Hepatocyte (in vitro differentiated cells): Measurements from ENCODE around the gene SGF29. TPM values are rescaled to one million over a fixed set of nuclear protein-coding genes. Genes with fewer than 3 reads are reported as not detected.
"Not testable (repeated sequence)": the region's sequence is repeated elsewhere in the genome, so short reads cannot be mapped to it uniquely, and the experiment has no call there.

Source experiments
- DNase-seq: peaks from one replicate; pipeline ENCODE4 v3.0.0-alpha.2; 2016; ENCODE audit warnings: low spot score
- H2AFZ ChIP-seq: fragments of 200-600 bp; sonication (generic); 2 replicates; pipeline ENCODE4 v1.6.0; 2016; ENCODE audit warnings: antibody characterized with exemption, mild to moderate bottlenecking
- H3K27ac ChIP-seq: fragments of 200-600 bp; sonication (generic); 2 replicates; pipeline ENCODE4 v1.5.1; 2016; ENCODE audit warnings: mild to moderate bottlenecking
- H3K27me3 ChIP-seq: fragments of 200-600 bp; sonication (generic); 2 replicates; pipeline ENCODE4 v1.6.1; 2016
- H3K36me3 ChIP-seq: fragments of 200-600 bp; sonication (generic); replicated peaks from 2 replicates; pipeline ENCODE4 v1.5.1; 2016; ENCODE audit warnings: low read depth; ENCODE audit not compliant: insufficient read depth
- H3K4me1 ChIP-seq: fragments of 200-600 bp; sonication (generic); 2 replicates; pipeline ENCODE4 v1.5.1; 2016; ENCODE audit warnings: mild to moderate bottlenecking, moderate library complexity; ENCODE audit not compliant: insufficient read depth
- H3K4me2 ChIP-seq: fragments of 200-600 bp; sonication (generic); 2 replicates; pipeline ENCODE4 v1.6.0; 2016
- H3K4me3 ChIP-seq: fragments of 200-600 bp; sonication (generic); 2 replicates; pipeline ENCODE4 v1.5.1; 2016; ENCODE audit warnings: mild to moderate bottlenecking
- H3K79me2 ChIP-seq: fragments of 200-600 bp; sonication (generic); 2 replicates; pipeline ENCODE4 v1.6.0; 2017; ENCODE audit warnings: mild to moderate bottlenecking
- H3K9me2 ChIP-seq: fragments of 200-600 bp; sonication (generic); replicated peaks from 2 replicates; pipeline ENCODE4 v1.6.0; 2017; ENCODE audit warnings: mild to moderate bottlenecking; ENCODE audit not compliant: insufficient read depth
- H3K9me3 ChIP-seq: fragments of 200-600 bp; sonication (generic); 2 replicates; pipeline ENCODE4 v1.5.1; 2016; ENCODE audit warnings: low read depth, mild to moderate bottlenecking
- H4K20me1 ChIP-seq: fragments of 200-600 bp; sonication (generic); 2 replicates; pipeline ENCODE4 v1.6.0; 2016; ENCODE audit warnings: mild to moderate bottlenecking; ENCODE audit not compliant: insufficient read depth, poor library complexity, severe bottlenecking
- WGBS: methylation state at CpG from one replicate; pipeline ENCODE4 v1.1.6; 2016; ENCODE audit warnings: low lambda C conversion rate; ENCODE audit errors: missing lambda C conversion rate; 5-methylcytosine and 5-hydroxymethylcytosine counted together
- polyA plus RNA-seq: library from polyadenylated mRNA; unstranded; fragments of >200 nt; fragmentation: Nextera tagmentation; extraction: Ambion mirVana; gene quantifications from 2 replicates; pipeline ENCODE4 v1.2.1, GENCODE V29; 2016
- total RNA-seq: library from RNA; depleted of rRNA; stranded (reverse); fragments of >200 nt; gene quantifications from 2 replicates; pipeline ENCODE4 v1.2.3, GENCODE V29; 2014

SGF29 gene
- total and polyA plus RNA-seq, 2 experiments from 2014 or later = 12.7 to 14.1 TPM

DNA sequence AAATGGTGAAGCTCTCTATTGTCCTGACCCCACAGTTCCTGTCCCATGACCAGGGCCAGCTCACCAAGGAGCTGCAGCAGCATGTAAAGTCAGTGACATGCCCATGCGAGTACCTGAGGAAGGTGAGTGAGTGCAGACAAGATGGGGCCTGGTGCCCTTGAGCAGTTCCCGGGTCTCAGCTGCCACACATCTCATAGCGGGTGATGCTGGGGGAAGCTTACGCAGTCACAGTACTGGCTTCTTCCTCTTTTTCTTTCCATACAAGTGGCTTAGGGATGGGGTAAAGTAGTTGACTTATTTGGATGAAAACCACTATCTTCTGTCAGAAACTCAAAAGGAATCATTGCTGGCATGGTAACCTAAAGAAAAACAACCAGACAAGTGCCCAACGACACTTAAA, 84.6 kb downstream of the SGF29 start:
- not testable (repeated sequence) for H3K9me3 ChIP-seq, H3K36me3 ChIP-seq, H3K4me3 ChIP-seq, H2AFZ ChIP-seq, H3K27ac ChIP-seq, H3K79me2 ChIP-seq, H3K9me2 ChIP-seq, H4K20me1 ChIP-seq, H3K4me1 ChIP-seq, H3K4me2 ChIP-seq, H3K27me3 ChIP-seq, DNase-seq
- WGBS = 100% methylated on average over 3 of the region's 5 CpGs

GRCh38 chr16:28639959-28640358, 86.2 kb downstream of the SGF29 start:
- H3K27ac ChIP-seq, H3K36me3 ChIP-seq: not testable (repeated sequence)
- WGBS = 86% methylated on average over 2 of the region's 2 CpGs

More at GRCh38 chr16:28639959-28640358, 86.2 kb downstream of the SGF29 start:
- not testable (repeated sequence) for H3K27me3 ChIP-seq, H3K4me3 ChIP-seq, DNase-seq, H3K4me1 ChIP-seq, H3K9me3 ChIP-seq, H3K79me2 ChIP-seq, H3K4me2 ChIP-seq, H4K20me1 ChIP-seq, H3K9me2 ChIP-seq, H2AFZ ChIP-seq

Other genes starting within 250 kb of the SGF29 start
- 1.9 and 2.2 TPM in 2 replicates for gene NPIPB6, start 190.4 kb upstream of the SGF29 start, total RNA-seq
- 0.69 and 2.0 TPM in 2 replicates for gene NPIPB6, start 190.4 kb upstream of the SGF29 start, polyA plus RNA-seq
- 64.6 and 108 TPM in 2 replicates for gene EIF3CL, start 150.1 kb upstream of the SGF29 start, total RNA-seq
- gene EIF3CL, start 150.1 kb upstream of the SGF29 start, polyA plus RNA-seq = 2.3 TPM in 1 of 2 replicates, not detected in the other
- not detected in 2 replicates for gene NPIPB7, start 81.6 kb upstream of the SGF29 start, total RNA-seq
- not detected in 2 replicates for gene NPIPB7, start 81.6 kb upstream of the SGF29 start, polyA plus RNA-seq
- 43.4 and 62.1 TPM in 2 replicates for gene CLN3, start 61.8 kb upstream of the SGF29 start, total RNA-seq
- gene CLN3, start 61.8 kb upstream of the SGF29 start, polyA plus RNA-seq = 94.1 and 102 TPM in 2 replicates
- gene APOBR, start 59.3 kb upstream of the SGF29 start, total RNA-seq = 0.04 and 0.13 TPM in 2 replicates
- 0.22 and 0.26 TPM in 2 replicates for gene APOBR, start 59.3 kb upstream of the SGF29 start, polyA plus RNA-seq
- not detected in 2 replicates for gene IL27, start 47.1 kb upstream of the SGF29 start, total RNA-seq
- gene IL27, start 47.1 kb upstream of the SGF29 start, polyA plus RNA-seq = not detected in 2 replicates
- 18.0 and 18.3 TPM in 2 replicates for gene NUPR1, start 14.9 kb upstream of the SGF29 start, total RNA-seq
- 118 and 130 TPM in 2 replicates for gene NUPR1, start 14.9 kb upstream of the SGF29 start, polyA plus RNA-seq
- 0.60 and 1.8 TPM in 2 replicates for gene SULT1A2, start 43.1 kb downstream of the SGF29 start, total RNA-seq
- gene SULT1A2, start 43.1 kb downstream of the SGF29 start, polyA plus RNA-seq = 3.6 and 4.5 TPM in 2 replicates
- gene SULT1A1, start 56.1 kb downstream of the SGF29 start, total RNA-seq = 15.0 and 15.5 TPM in 2 replicates
- 18.8 and 19.5 TPM in 2 replicates for gene SULT1A1, start 56.1 kb downstream of the SGF29 start, polyA plus RNA-seq
- not detected in 2 replicates for gene NPIPB8, start 84.1 kb downstream of the SGF29 start, total RNA-seq
- 0.47 TPM in 1 of 2 replicates, not detected in the other for gene NPIPB8, start 84.1 kb downstream of the SGF29 start, polyA plus RNA-seq
- 130 and 170 TPM in 2 replicates for gene EIF3C, start 157.5 kb downstream of the SGF29 start, total RNA-seq
- gene EIF3C, start 157.5 kb downstream of the SGF29 start, polyA plus RNA-seq = 439 and 441 TPM in 2 replicates
- gene NPIPB9, start 197.9 kb downstream of the SGF29 start, total RNA-seq = 3.0 and 3.2 TPM in 2 replicates
- 1.0 and 1.5 TPM in 2 replicates for gene NPIPB9, start 197.9 kb downstream of the SGF29 start, polyA plus RNA-seq